Smooth muscle cell (in vitro differentiated cells): ENCODE results near the gene UBE2J1. TPM values are rescaled to one million over a fixed set of nuclear protein-coding genes. Genes with fewer than 3 reads are reported as not detected.

Source experiments
- DNase-seq: peaks from one replicate; lab custom pipeline; 2025; ENCODE audit not compliant: unreplicated experiment; lab: John Stamatoyannopoulos, UW
- H2AFZ ChIP-seq: fragments of 200-600 bp; sonication (generic); 2 replicates; pipeline ENCODE4 v1.6.0; 2016; ENCODE audit warnings: antibody characterized with exemption, low read depth, mild to moderate bottlenecking
- H3F3A ChIP-seq: fragments of 200-600 bp; sonication (generic); 2 replicates; pipeline ENCODE4 v1.6.0; 2017; ENCODE audit warnings: antibody characterized with exemption, low read depth
- H3K27ac ChIP-seq: fragments of 200-600 bp; sonication (generic); 2 replicates; pipeline ENCODE4 v1.5.1; 2016; ENCODE audit warnings: low read depth, mild to moderate bottlenecking
- H3K27me3 ChIP-seq: fragments of 200-600 bp; sonication (generic); 2 replicates; pipeline ENCODE4 v1.6.1; 2016; ENCODE audit warnings: low read depth, mild to moderate bottlenecking
- H3K36me3 ChIP-seq: fragments of 200-600 bp; sonication (generic); 2 replicates; pipeline ENCODE4 v1.5.1; 2016; ENCODE audit warnings: low read depth
- H3K4me1 ChIP-seq: fragments of 200-600 bp; sonication (generic); 2 replicates; pipeline ENCODE4 v1.5.1; 2016; ENCODE audit warnings: low read depth
- H3K4me2 ChIP-seq: fragments of 200-600 bp; sonication (generic); 2 replicates; pipeline ENCODE4 v1.6.0; 2016; ENCODE audit warnings: mild to moderate bottlenecking
- H3K4me3 ChIP-seq: fragments of 200-600 bp; sonication (generic); 2 replicates; pipeline ENCODE4 v1.5.1; 2016; ENCODE audit warnings: mild to moderate bottlenecking
- H3K79me2 ChIP-seq: fragments of 200-600 bp; sonication (generic); 2 replicates; pipeline ENCODE4 v1.6.0; 2016; ENCODE audit warnings: low read depth, mild to moderate bottlenecking
- H3K9ac ChIP-seq: fragments of 200-600 bp; sonication (generic); 2 replicates; pipeline ENCODE4 v1.6.0; 2016; ENCODE audit warnings: low read depth
- H3K9me3 ChIP-seq: fragments of 200-600 bp; sonication (generic); replicated peaks from 2 replicates; pipeline ENCODE4 v1.5.1; 2016; ENCODE audit warnings: low read depth
- H4K20me1 ChIP-seq: fragments of 200-600 bp; sonication (generic); 2 replicates; pipeline ENCODE4 v1.6.0; 2016; ENCODE audit warnings: low read depth
- WGBS: methylation state at CpG from one replicate; pipeline ENCODE4 v1.1.7; 2016; ENCODE audit warnings: low lambda C conversion rate; 5-methylcytosine and 5-hydroxymethylcytosine counted together
- polyA plus RNA-seq: library from polyadenylated mRNA; unstranded; fragments of >200 nt; fragmentation: Nextera tagmentation; extraction: Ambion mirVana; gene quantifications from 2 replicates; pipeline ENCODE4 v1.2.1, GENCODE V29; 2016
- total RNA-seq: library from RNA; depleted of rRNA; stranded (reverse); fragments of >200 nt; gene quantifications from 2 replicates; pipeline ENCODE4 v1.2.3, GENCODE V29; 2014
- TF ChIP-seq, protein P1 (sequence below): fragments of 200-600 bp; sonication (generic); IDR thresholded peaks from 2 replicates; pipeline ENCODE4 v1.5.1; 2017; ENCODE audit warnings: borderline replicate concordance, mild to moderate bottlenecking, antibody characterized with exemption; ENCODE audit not compliant: insufficient read depth, poor library complexity, severe bottlenecking

The UBE2J1 gene
- total and polyA plus RNA-seq, 2 experiments from 2014 or later: 65.7 to 130 TPM

DNA sequence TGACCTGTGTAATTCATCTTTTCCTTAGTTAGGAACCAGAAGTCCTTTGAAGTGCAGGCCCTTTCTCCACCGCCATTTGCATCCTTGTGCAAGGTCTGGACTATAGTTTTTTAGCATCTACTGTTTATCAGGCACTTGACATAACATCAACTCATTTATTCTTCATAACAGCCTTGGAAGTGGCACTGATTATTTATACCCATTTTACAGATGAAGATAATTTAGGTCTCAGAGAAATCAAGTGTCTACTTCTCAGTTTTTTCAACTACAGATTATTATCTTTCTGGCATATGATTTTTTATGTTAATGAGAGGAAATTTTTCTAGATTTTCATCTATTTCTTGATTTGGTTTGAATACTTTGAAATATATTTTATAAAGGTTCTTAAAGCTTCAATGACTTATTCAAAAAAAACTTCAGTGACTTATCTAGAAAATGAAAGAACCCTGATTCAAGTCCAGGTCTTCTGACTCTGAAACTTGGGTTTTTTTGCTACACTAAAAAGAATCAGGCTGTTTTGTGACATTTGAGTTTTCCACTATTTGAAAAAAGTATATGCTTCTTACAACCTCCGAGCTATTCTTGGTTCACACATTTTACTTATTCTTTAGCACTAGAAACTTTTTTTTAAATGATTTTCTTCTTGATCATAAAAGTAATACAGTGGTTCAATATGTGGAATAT, 3.1 kb upstream of the UBE2J1 start:
- TF ChIP-seq, protein P1, sequence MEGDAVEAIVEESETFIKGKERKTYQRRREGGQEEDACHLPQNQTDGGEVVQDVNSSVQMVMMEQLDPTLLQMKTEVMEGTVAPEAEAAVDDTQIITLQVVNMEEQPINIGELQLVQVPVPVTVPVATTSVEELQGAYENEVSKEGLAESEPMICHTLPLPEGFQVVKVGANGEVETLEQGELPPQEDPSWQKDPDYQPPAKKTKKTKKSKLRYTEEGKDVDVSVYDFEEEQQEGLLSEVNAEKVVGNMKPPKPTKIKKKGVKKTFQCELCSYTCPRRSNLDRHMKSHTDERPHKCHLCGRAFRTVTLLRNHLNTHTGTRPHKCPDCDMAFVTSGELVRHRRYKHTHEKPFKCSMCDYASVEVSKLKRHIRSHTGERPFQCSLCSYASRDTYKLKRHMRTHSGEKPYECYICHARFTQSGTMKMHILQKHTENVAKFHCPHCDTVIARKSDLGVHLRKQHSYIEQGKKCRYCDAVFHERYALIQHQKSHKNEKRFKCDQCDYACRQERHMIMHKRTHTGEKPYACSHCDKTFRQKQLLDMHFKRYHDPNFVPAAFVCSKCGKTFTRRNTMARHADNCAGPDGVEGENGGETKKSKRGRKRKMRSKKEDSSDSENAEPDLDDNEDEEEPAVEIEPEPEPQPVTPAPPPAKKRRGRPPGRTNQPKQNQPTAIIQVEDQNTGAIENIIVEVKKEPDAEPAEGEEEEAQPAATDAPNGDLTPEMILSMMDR: no peak
- Histone ChIP-seq H3K27ac (no peak overlapping the region), H3K4me3 (no peak overlapping the region), H3K4me2 (no peak overlapping the region), H3K79me2 (peaks cover 19% of the 10 kb centered on the region), H3K4me1 (peaks cover 19% of the 10 kb centered on the region), H3K27me3 (no peaks in the 10 kb centered on the region), H3K9me3 (no peaks in the 10 kb centered on the region), H2AFZ (no peak overlapping the region), H3F3A (no peaks in the 10 kb centered on the region), H4K20me1 (peaks cover 15% of the 10 kb centered on the region), H3K9ac (no peak overlapping the region), H3K36me3 (no peaks in the 10 kb centered on the region)
- no peak for DNase-seq
- 96% methylated on average over 2 of the region's 2 CpGs for WGBS

DNA sequence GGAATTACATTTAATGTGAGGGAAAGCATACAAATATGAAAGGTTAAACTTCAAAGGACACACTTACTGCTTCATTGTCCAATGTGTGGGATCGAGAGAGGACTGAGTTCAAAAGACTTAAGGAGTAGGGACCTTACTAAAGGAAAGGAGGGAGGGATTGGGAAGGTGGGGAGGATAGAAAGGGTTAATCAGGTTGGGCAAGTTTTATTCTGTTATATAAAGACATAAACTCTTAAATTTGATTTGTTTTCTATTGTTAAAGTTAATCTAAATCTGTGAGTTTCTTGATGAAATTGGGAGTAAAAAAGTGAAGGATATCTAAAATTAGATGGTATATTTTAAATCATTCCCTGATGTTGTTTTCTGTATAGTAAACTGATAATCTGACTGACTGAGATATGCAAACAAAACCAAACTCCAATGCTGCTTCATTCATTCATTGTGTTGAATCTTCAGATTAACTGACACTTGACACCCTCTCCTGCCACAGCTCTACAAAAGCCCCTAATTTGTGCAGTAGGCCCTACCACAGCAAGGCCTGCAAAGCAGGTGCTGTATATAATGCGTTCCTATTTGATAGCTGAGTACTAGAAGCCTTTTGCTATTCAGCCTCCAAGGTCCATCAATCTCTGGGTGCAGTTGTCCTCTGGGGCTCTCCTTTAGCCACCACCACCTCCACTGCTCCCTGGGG, 1.3 kb upstream of the UBE2J1 start:
- peaks cover 22% of the 10 kb centered on the region for H3K4me1 ChIP-seq
- peaks cover 33% of the 10 kb centered on the region for H4K20me1 ChIP-seq
- H3K4me2 ChIP-seq: peak overlapping the region; percentile 90
- TF ChIP-seq, protein P1: no peak
- DNase-seq: no peak
- H3K9me3 ChIP-seq: no peaks in the 10 kb centered on the region
- H3F3A ChIP-seq: no peaks in the 10 kb centered on the region
- no peaks in the 10 kb centered on the region for H3K36me3 ChIP-seq
- H3K4me3 ChIP-seq: peak overlapping the region; percentile 97
- H3K27me3 ChIP-seq: no peaks in the 10 kb centered on the region
- H3K9ac ChIP-seq: peak overlapping the region; percentile 99
- WGBS: 85% methylated on average over 2 of the region's 2 CpGs
- peak overlapping the region; percentile 99 for H3K27ac ChIP-seq
- H3K79me2 ChIP-seq: peaks cover 37% of the 10 kb centered on the region
- no peak overlapping the region for H2AFZ ChIP-seq

DNA sequence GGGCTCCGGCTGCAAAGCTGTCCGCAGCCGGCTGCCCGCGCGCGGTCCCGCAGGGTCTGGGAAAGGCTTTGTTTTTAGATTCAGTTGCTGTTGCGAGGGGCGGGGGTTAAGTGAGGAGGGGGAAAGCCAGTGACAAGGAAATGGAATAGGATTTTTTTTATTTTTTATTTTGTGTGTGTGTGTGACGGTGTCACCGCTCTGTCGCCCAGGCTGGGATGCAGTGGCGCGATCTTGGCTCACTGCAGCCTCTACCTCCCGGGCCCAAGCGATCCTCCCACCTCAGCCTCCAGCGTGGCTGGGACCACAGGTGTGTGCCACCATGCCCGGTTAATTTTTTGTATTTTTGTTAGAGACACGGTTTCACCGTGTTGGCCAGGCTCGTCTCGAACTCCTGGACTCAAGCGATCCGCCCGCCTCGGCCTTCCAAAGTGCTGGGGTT, 615 bp upstream of the UBE2J1 start:
- Histone ChIP-seq H2AFZ (peak overlapping the region; percentile 64), H3K27ac (peak overlapping the region; percentile 99), H3K27me3 (no peaks in the 10 kb centered on the region), H3F3A (no peaks in the 10 kb centered on the region), H3K79me2 (peaks cover 44% of the 10 kb centered on the region), H3K36me3 (no peaks in the 10 kb centered on the region), H3K4me3 (peak overlapping the region; percentile 97), H3K4me2 (peak overlapping the region; percentile 90), H3K9me3 (no peaks in the 10 kb centered on the region), H4K20me1 (peaks cover 40% of the 10 kb centered on the region), H3K9ac (peak overlapping the region; percentile 99), H3K4me1 (peaks cover 29% of the 10 kb centered on the region)
- TF ChIP-seq, protein P1: no peak
- DNase-seq: no peak
- WGBS: 51% methylated on average over 27 of the region's 27 CpGs
